NB4 (cell line): ENCODE data around the gene APOBEC3B.

Source experiments
- POLR2A ChIP-seq: IDR thresholded peaks from 2 replicates; pipeline ENCODE4 v1.6.1; 2011; ENCODE audit warnings: mild to moderate bottlenecking; ENCODE audit not compliant: insufficient read length; ENCODE audit errors: extremely low read depth
- TF ChIP-seq, protein P1 (sequence below): IDR thresholded peaks from one replicate; pipeline ENCODE4 v1.5.1; 2012; ENCODE audit warnings: low read depth, low read length
- TF ChIP-seq, protein P2 (sequence below): IDR thresholded peaks from 2 replicates; pipeline ENCODE4 v1.6.1; 2011; ENCODE audit warnings: low read depth, low read length

GRCh38 chr22:38972558-38972957 lies 9.6 kb upstream of the APOBEC3B start:
- TF ChIP-seq, protein P1, sequence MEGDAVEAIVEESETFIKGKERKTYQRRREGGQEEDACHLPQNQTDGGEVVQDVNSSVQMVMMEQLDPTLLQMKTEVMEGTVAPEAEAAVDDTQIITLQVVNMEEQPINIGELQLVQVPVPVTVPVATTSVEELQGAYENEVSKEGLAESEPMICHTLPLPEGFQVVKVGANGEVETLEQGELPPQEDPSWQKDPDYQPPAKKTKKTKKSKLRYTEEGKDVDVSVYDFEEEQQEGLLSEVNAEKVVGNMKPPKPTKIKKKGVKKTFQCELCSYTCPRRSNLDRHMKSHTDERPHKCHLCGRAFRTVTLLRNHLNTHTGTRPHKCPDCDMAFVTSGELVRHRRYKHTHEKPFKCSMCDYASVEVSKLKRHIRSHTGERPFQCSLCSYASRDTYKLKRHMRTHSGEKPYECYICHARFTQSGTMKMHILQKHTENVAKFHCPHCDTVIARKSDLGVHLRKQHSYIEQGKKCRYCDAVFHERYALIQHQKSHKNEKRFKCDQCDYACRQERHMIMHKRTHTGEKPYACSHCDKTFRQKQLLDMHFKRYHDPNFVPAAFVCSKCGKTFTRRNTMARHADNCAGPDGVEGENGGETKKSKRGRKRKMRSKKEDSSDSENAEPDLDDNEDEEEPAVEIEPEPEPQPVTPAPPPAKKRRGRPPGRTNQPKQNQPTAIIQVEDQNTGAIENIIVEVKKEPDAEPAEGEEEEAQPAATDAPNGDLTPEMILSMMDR = no peak
- TF ChIP-seq, protein P2, sequence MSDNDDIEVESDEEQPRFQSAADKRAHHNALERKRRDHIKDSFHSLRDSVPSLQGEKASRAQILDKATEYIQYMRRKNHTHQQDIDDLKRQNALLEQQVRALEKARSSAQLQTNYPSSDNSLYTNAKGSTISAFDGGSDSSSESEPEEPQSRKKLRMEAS = no peak
- TF ChIP-seq POLR2A = no peak
